B cell (primary cell): ENCODE results near the gene IL11. TPM values are rescaled to one million over a fixed set of nuclear protein-coding genes. Genes with fewer than 3 reads are reported as not detected.
A peak's percentile ranks its signal among the peaks of the same experiment; 100 is the strongest.

Source experiments
- ATAC-seq: fragments of 200-7000 bp; cut with Tn5 transposase; one replicate; pipeline ENCODE4 v1.10.0; 2021; ENCODE audit warnings: low read depth, mild to moderate bottlenecking, moderate number of reproducible peaks, moderate library complexity
- CTCF ChIA-PET: fragments of 350-600 bp; sonication (Branson Sonifier 250); formaldehyde crosslinking; loops from one replicate; lab custom pipeline; 2021; ENCODE audit warnings: antibody characterized with exemption, inconsistent platforms; lab: Charles Lee
- POLR2A ChIA-PET: fragments of 350-600 bp; sonication (Branson Sonifier 250); formaldehyde crosslinking; loops from one replicate; lab custom pipeline; 2021; ENCODE audit warnings: antibody characterized with exemption; lab: Charles Lee
- DNase-seq: peaks from one replicate; pipeline ENCODE4 v3.0.0; 2013
- H2AFZ ChIP-seq: 2 replicates; pipeline ENCODE4 v1.6.1; 2012; ENCODE audit warnings: mild to moderate bottlenecking, low read depth, low read length; ENCODE audit not compliant: insufficient read depth, poor library complexity, severe bottlenecking
- H3K27ac ChIP-seq, 2 donors: 1 replicate in 1 of 2; 2 replicates in 1 of 2; pipeline ENCODE4 v1.5.1; 2012 to 2013; ENCODE audit warnings: low read length in 2 of 2, mild to moderate bottlenecking in 2 of 2, moderate library complexity in 1 of 2
- H3K27me3 ChIP-seq, 4 experiments: fragments of 200-600 bp in 1 of 4; sonication (generic) in 1 of 4; replicated peaks in 1 of 4; 1 replicate in 2 of 4; 2 replicates in 2 of 4; pipeline versions ENCODE4 v1.6.1 to v1.7.0; 2013 to 2016; ENCODE audit warnings: low read length in 3 of 4, mild to moderate bottlenecking in 2 of 4, mixed read lengths in 1 of 4, moderate library complexity in 1 of 4; ENCODE audit not compliant: insufficient read depth in 4 of 4, control insufficient read depth in 3 of 4; ENCODE audit errors: control extremely low read depth in 1 of 4
- H3K36me3 ChIP-seq, 2 experiments: replicated peaks in 1 of 2; 1 replicate in 1 of 2; 2 replicates in 1 of 2; pipeline versions ENCODE4 v1.6.1 to v1.7.1; 2013; ENCODE audit warnings: low read length in 1 of 2; ENCODE audit not compliant: insufficient read depth in 2 of 2, control insufficient read depth in 1 of 2; ENCODE audit errors: control extremely low read depth in 1 of 2, extremely low read depth in 1 of 2
- H3K4me1 ChIP-seq, 2 donors: fragments of 200-600 bp in 1 of 2; sonication (generic) in 1 of 2; 1 replicate in 1 of 2; 2 replicates in 1 of 2; pipeline versions ENCODE4 v1.5.1 to v1.6.1; 2013 to 2017; ENCODE audit warnings: low read length in 2 of 2; ENCODE audit not compliant: control insufficient read depth in 2 of 2, insufficient read depth in 2 of 2
- H3K4me2 ChIP-seq: replicated peaks from 2 replicates; pipeline ENCODE3; 2012; ENCODE audit warnings: mild to moderate bottlenecking, low read depth, low read length; ENCODE audit not compliant: poor library complexity, severe bottlenecking
- H3K4me3 ChIP-seq, 5 experiments: fragments of 200-600 bp in 1 of 5; sonication (generic) in 1 of 5; 1 replicate in 3 of 5; 2 replicates in 2 of 5; pipeline versions ENCODE4 v1.5.1 to v1.7.0; 2011 to 2016; ENCODE audit warnings: low read length in 4 of 5, mild to moderate bottlenecking in 4 of 5, low read depth in 2 of 5, control low read depth in 1 of 5, moderate library complexity in 1 of 5; ENCODE audit not compliant: insufficient read depth in 1 of 5; ENCODE audit errors: control extremely low read depth in 1 of 5, extremely low read depth in 1 of 5
- H3K79me2 ChIP-seq: fragments of 200-600 bp; sonication (generic); one replicate; pipeline ENCODE4 v1.6.0; 2016; ENCODE audit warnings: low read length; ENCODE audit not compliant: control insufficient read depth, insufficient read depth
- H3K9ac ChIP-seq: fragments of 200-600 bp; sonication (generic); 2 replicates; pipeline ENCODE4 v1.6.1; 2017; ENCODE audit warnings: mild to moderate bottlenecking, low read length, moderate library complexity
- H3K9me3 ChIP-seq, 3 donors: one replicate each; pipeline versions ENCODE4 v1.6.1 to v1.7.1; 2013; ENCODE audit warnings: low read length in 2 of 3; ENCODE audit not compliant: control insufficient read depth in 2 of 3, insufficient read depth in 1 of 3; ENCODE audit errors: control extremely low read depth in 1 of 3
- H4K20me1 ChIP-seq: 2 replicates; pipeline ENCODE4 v1.6.0; 2012; ENCODE audit warnings: mild to moderate bottlenecking, low read length; ENCODE audit not compliant: insufficient read depth, control insufficient read depth, poor library complexity, severe bottlenecking
- H3K27ac Mint-ChIP-seq: one replicate; pipeline ENCODE4 v1.8.0; 2021; ENCODE audit warnings: mixed read lengths
- H3K27me3 Mint-ChIP-seq: one replicate; pipeline ENCODE4 v1.8.0; 2021; ENCODE audit warnings: mixed read lengths
- H3K4me1 Mint-ChIP-seq: one replicate; pipeline ENCODE4 v1.8.0; 2021; ENCODE audit warnings: mixed read lengths
- H3K4me3 Mint-ChIP-seq: one replicate; pipeline ENCODE4 v1.8.0; 2021; ENCODE audit warnings: mixed read lengths
- H3K9me3 Mint-ChIP-seq: one replicate; pipeline ENCODE4 v1.8.0; 2022; ENCODE audit warnings: mixed read lengths; ENCODE audit not compliant: insufficient read depth
- EZH2 ChIP-seq: IDR thresholded peaks from 2 replicates; pipeline ENCODE4 v1.6.1; 2012; ENCODE audit warnings: borderline replicate concordance, low read depth, mild to moderate bottlenecking, moderate library complexity, low read length; ENCODE audit not compliant: insufficient read depth, poor library complexity, severe bottlenecking
- WGBS: methylation state at CpG from one replicate; pipeline ENCODE4 v1.1.5; 2013; ENCODE audit warnings: missing lambda C conversion rate; ENCODE audit not compliant: insufficient coverage; 5-methylcytosine and 5-hydroxymethylcytosine counted together
- intact Hi-C: fragments of 100-400 bp; cut with micrococcal nuclease; formaldehyde crosslinking; loops from one replicate; pipeline ENCODE4 v1.10.0; 2022
- polyA minus RNA-seq: library from RNA; depleted of rRNA, polyadenylated mRNA; stranded (reverse); fragments of >200 nt; gene quantifications from 2 replicates; pipeline ENCODE4 v1.2.3, GENCODE V29; 2012
- polyA plus RNA-seq: library from polyadenylated mRNA; depleted of rRNA; stranded (reverse); fragments of >200 nt; gene quantifications from 2 replicates; pipeline ENCODE4 v1.2.3, GENCODE V29; 2012
- total RNA-seq, 2 donors: library from RNA; stranded (reverse); fragments of 120-200 nt in 1 of 2; gene quantifications; 1 replicate in 1 of 2; 2 replicates in 1 of 2; pipeline versions ENCODE4 v1.2.3 to v1.2.4, GENCODE V29; 2013 to 2022
- TF ChIP-seq, protein P1 (sequence below): fragments of 200-600 bp; IDR thresholded peaks from one replicate; pipeline ENCODE4 v1.8.0; 2022; ENCODE audit warnings: antibody characterized with exemption, mild to moderate bottlenecking

Gene IL11
- total RNA-seq (not detected in 2 replicates), polyA plus RNA-seq (0.13 TPM in 1 of 2 replicates, not detected in the other), polyA minus RNA-seq (not detected in 2 replicates)
- total RNA-seq (2013), result not detected

DNA sequence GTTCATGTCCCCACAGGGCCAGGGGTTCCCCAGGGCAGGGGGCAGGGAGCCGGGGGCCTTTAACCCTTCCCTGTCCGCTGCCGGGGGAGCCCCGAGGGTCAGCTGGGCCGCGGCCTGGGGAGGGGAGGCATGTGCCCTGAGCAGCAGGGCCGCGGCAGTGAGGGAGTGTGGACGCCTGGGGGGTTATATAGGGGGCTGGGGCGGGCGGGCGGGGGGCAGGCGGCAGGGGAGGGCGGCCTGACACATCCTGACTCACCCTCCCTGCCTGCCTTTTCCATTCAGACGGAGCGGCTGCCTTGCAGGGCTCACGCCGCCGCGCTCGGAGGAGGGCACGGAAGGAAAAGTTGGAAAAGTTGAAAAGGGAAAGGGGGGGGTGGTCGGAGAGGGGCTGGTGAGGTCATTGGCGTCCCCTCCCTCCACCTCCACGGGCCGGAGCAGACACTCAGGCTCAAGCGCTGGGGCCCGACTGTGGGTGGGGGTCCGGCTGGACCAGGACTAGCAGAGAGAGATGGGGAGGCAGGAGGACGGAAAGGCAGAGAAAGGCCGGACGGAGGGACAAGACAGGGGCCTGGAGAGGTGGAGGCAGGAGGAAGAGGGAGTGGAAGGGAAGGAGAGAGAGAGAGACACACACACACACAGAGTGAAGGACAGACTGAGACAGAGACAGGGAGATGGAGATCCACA lies at the start of gene IL11:
Gene IL11, minus strand, starts transcription at position 159 of the 684 bp plus-strand sequence. Its CDS starts 153 bp downstream, at position 6.
- Histone ChIP-seq H4K20me1 (no peaks in the 10 kb centered on the region), H3K79me2 (no peaks in the 10 kb centered on the region), H3K4me2 (peak within 1 kb of the TSS; percentile 82), H3K9ac (peak within 1 kb of the TSS; percentile 53), H2AFZ (peak within 1 kb of the TSS; percentile 62), H3K36me3 (no peaks in the 10 kb centered on the region), H3K4me3 (peak within 1 kb of the TSS in 3 of 5 experiments; percentile 35 to 41 (median 38)), H3K4me1 (peaks cover 15 to 17% of the 10 kb centered on the region in 2 donors), H3K27me3 (peaks cover 0 to 76% (median 29%) of the 10 kb centered on the region in 4 experiments), H3K9me3 (peaks cover 0 to 24% (median 0%) of the 10 kb centered on the region in 3 donors), H3K27ac (no peak within 1 kb of the TSS)
- Mint-ChIP-seq H3K9me3 (no peaks in the 10 kb centered on the region), H3K4me1 (peaks cover 9% of the 10 kb centered on the region), H3K27ac (no peak within 1 kb of the TSS), H3K27me3 (peaks cover 36% of the 10 kb centered on the region), H3K4me3 (peak within 1 kb of the TSS; percentile 78)
- WGBS, result 27% methylated on average over 8 of the region's 32 CpGs
- ATAC-seq (no peak), DNase-seq (no peak)
- TF ChIP-seq EZH2, result no peak
- TF ChIP-seq, protein P1, sequence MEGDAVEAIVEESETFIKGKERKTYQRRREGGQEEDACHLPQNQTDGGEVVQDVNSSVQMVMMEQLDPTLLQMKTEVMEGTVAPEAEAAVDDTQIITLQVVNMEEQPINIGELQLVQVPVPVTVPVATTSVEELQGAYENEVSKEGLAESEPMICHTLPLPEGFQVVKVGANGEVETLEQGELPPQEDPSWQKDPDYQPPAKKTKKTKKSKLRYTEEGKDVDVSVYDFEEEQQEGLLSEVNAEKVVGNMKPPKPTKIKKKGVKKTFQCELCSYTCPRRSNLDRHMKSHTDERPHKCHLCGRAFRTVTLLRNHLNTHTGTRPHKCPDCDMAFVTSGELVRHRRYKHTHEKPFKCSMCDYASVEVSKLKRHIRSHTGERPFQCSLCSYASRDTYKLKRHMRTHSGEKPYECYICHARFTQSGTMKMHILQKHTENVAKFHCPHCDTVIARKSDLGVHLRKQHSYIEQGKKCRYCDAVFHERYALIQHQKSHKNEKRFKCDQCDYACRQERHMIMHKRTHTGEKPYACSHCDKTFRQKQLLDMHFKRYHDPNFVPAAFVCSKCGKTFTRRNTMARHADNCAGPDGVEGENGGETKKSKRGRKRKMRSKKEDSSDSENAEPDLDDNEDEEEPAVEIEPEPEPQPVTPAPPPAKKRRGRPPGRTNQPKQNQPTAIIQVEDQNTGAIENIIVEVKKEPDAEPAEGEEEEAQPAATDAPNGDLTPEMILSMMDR, result no peak
- CTCF ChIA-PET, result no interaction called here
- POLR2A ChIA-PET, result no interaction called here
- intact Hi-C loops, result no loop called here

DNA sequence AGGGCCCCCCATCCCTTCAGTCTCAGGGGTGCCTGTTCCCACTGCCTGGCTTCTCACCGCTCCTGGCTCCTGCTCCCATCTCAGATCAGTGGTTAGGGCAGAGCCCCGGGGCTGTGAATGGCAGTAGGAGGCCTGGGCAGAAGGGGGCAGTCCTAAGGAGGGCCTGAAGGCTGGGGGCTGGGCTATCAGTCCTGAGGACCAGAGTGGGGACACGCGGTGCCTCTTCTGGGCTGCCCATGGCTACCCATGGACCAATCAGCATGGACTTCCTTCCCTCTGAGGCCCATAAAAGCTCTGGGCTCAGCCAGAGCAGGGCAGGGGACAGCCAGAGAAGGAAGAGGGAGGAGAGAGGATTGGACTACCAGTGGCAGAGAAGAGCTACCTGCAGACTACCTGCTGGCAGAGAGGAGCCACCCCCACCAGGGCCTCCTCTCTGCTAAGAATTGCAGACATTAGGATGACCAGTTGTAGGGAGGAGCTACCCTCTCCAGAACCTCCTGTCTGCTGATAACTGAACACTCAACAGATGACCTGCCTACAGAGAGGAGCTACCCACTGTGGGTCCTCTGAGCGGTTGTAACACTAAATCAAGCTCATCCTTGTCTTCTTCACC lies 49.5 kb upstream of the IL11 start:
- Histone ChIP-seq H3K36me3 (no peaks in the 10 kb centered on the region), H3K9me3 (peaks cover 0 to 3% (median 0%) of the 10 kb centered on the region in 3 donors), H3K79me2 (no peaks in the 10 kb centered on the region), H3K9ac (no peak overlapping the region), H3K4me2 (no peak overlapping the region), H3K27me3 (peaks cover 0 to 22% (median 1%) of the 10 kb centered on the region in 4 experiments), H2AFZ (no peak overlapping the region), H3K4me3 (no peak overlapping the region), H3K27ac (no peak overlapping the region), H3K4me1 (no peaks in the 10 kb centered on the region), H4K20me1 (no peaks in the 10 kb centered on the region)
- no peak for ATAC-seq
- H3K4me3 Mint-ChIP-seq, result no peak overlapping the region
- H3K27ac Mint-ChIP-seq, result no peak overlapping the region
- H3K4me1 Mint-ChIP-seq, result no peaks in the 10 kb centered on the region
- 90% methylated on average over 3 of the region's 5 CpGs for WGBS
- ChIA-PET POLR2A (no interaction called here), CTCF (interaction anchor here (0.6 to 7.2 kb wide), 6 partner anchors 127 to 332 kb away, joined by 3 to 75 read pairs (median 4); no protein-coding TSS in a partner anchor)
- intact Hi-C loops, result no loop called here
- peaks cover 23% of the 10 kb centered on the region for H3K27me3 Mint-ChIP-seq
- DNase-seq, result no peak
- H3K9me3 Mint-ChIP-seq, result no peaks in the 10 kb centered on the region
- no peak for TF ChIP-seq EZH2
- TF ChIP-seq, protein P1, result no peak
